ENCODE results near the gene TLR9. TPM values are rescaled to one million over a fixed set of nuclear protein-coding genes. Genes with fewer than 3 reads are reported as not detected.
A peak's percentile ranks its signal among the peaks of the same experiment; 100 is the strongest.

Gene TLR9
- total and polyA plus RNA-seq, 9 of the 15 experiments (the other 6 are each of a cell fraction or from before 2014, with no cell fraction given): not detected

GRCh38 chr3:52245322-52246263 lies 20.1 kb upstream of the TLR9 start, which contains the start of gene PPM1M (continued):
- peak; percentile 72; the same call in 1 of the 2 replicates for TF ChIP-seq TGIF2 (CRISPR knock-in tag; IDR thresholded peaks at IDR 0.05)
- TF ChIP-seq, protein P1, sequence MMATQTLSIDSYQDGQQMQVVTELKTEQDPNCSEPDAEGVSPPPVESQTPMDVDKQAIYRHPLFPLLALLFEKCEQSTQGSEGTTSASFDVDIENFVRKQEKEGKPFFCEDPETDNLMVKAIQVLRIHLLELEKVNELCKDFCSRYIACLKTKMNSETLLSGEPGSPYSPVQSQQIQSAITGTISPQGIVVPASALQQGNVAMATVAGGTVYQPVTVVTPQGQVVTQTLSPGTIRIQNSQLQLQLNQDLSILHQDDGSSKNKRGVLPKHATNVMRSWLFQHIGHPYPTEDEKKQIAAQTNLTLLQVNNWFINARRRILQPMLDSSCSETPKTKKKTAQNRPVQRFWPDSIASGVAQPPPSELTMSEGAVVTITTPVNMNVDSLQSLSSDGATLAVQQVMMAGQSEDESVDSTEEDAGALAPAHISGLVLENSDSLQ (IDR thresholded peaks at IDR 0.05): peak; percentile 74
- TF ChIP-seq STAT6 (CRISPR knock-in tag; IDR thresholded peaks at IDR 0.05): no peak
- no peak for TF ChIP-seq HNRNPUL1 (IDR thresholded peaks at IDR 0.05; ENCODE audit: low read length)
- TF ChIP-seq RBM14 (IDR thresholded peaks at IDR 0.05; ENCODE audit: borderline replicate concordance, insufficient read depth, low read depth, low read length): no peak
- no peak for TF ChIP-seq ARHGAP35 (IDR thresholded peaks at IDR 0.05; ENCODE audit: partially characterized antibody)
- TF ChIP-seq CHCHD3 (CRISPR knock-in tag; IDR thresholded peaks at IDR 0.05): no peak
- TF ChIP-seq MTA1 (IDR thresholded peaks at IDR 0.05; ENCODE audit: borderline replicate concordance): no peak
- no peak for TF ChIP-seq POLR3A (IDR thresholded peaks at IDR 0.05; ENCODE audit: borderline replicate concordance, extremely low read depth, insufficient read depth, insufficient read length)
- TF ChIP-seq TRIM24 (IDR thresholded peaks at IDR 0.05): no peak
- no peak for TF ChIP-seq MCM2 (IDR thresholded peaks at IDR 0.05; ENCODE audit: low read depth)
- TF ChIP-seq, protein P2, sequence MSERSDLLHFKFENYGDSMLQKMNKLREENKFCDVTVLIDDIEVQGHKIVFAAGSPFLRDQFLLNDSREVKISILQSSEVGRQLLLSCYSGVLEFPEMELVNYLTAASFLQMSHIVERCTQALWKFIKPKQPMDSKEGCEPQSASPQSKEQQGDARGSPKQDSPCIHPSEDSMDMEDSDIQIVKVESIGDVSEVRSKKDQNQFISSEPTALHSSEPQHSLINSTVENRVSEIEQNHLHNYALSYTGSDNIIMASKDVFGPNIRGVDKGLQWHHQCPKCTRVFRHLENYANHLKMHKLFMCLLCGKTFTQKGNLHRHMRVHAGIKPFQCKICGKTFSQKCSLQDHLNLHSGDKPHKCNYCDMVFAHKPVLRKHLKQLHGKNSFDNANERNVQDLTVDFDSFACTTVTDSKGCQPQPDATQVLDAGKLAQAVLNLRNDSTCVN (CRISPR knock-in tag; IDR thresholded peaks at IDR 0.05): no peak
- TF ChIP-seq, protein P3, sequence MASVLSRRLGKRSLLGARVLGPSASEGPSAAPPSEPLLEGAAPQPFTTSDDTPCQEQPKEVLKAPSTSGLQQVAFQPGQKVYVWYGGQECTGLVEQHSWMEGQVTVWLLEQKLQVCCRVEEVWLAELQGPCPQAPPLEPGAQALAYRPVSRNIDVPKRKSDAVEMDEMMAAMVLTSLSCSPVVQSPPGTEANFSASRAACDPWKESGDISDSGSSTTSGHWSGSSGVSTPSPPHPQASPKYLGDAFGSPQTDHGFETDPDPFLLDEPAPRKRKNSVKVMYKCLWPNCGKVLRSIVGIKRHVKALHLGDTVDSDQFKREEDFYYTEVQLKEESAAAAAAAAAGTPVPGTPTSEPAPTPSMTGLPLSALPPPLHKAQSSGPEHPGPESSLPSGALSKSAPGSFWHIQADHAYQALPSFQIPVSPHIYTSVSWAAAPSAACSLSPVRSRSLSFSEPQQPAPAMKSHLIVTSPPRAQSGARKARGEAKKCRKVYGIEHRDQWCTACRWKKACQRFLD (CRISPR knock-in tag; IDR thresholded peaks at IDR 0.05): 0 out of 2 replicates have a peak, but pooled peaks have one; percentile 51
- TF ChIP-seq HEY1 (CRISPR knock-in tag; IDR thresholded peaks at IDR 0.05; ENCODE audit: borderline replicate concordance): no peak
- TF ChIP-seq IRF2 (CRISPR knock-in tag; IDR thresholded peaks at IDR 0.05): no peak
- TF ChIP-seq SUPT5H (IDR thresholded peaks at IDR 0.05): no peak
- TF ChIP-seq NR2C1 (IDR thresholded peaks at IDR 0.05): no peak
- no peak for TF ChIP-seq NR2C1 (tag; IDR thresholded peaks at IDR 0.05)
- TF ChIP-seq, protein P4, sequence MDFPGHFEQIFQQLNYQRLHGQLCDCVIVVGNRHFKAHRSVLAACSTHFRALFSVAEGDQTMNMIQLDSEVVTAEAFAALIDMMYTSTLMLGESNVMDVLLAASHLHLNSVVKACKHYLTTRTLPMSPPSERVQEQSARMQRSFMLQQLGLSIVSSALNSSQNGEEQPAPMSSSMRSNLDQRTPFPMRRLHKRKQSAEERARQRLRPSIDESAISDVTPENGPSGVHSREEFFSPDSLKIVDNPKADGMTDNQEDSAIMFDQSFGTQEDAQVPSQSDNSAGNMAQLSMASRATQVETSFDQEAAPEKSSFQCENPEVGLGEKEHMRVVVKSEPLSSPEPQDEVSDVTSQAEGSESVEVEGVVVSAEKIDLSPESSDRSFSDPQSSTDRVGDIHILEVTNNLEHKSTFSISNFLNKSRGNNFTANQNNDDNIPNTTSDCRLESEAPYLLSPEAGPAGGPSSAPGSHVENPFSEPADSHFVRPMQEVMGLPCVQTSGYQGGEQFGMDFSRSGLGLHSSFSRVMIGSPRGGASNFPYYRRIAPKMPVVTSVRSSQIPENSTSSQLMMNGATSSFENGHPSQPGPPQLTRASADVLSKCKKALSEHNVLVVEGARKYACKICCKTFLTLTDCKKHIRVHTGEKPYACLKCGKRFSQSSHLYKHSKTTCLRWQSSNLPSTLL (IDR thresholded peaks at IDR 0.05): no peak
- no peak for TF ChIP-seq STAG1 (CRISPR knock-in tag; IDR thresholded peaks at IDR 0.05; ENCODE audit: borderline replicate concordance)

Data from K562 (cell line).